ENCODE data around the gene C1QTNF9B.
A peak's percentile ranks its signal among the peaks of the same experiment; 100 is the strongest.

DNA sequence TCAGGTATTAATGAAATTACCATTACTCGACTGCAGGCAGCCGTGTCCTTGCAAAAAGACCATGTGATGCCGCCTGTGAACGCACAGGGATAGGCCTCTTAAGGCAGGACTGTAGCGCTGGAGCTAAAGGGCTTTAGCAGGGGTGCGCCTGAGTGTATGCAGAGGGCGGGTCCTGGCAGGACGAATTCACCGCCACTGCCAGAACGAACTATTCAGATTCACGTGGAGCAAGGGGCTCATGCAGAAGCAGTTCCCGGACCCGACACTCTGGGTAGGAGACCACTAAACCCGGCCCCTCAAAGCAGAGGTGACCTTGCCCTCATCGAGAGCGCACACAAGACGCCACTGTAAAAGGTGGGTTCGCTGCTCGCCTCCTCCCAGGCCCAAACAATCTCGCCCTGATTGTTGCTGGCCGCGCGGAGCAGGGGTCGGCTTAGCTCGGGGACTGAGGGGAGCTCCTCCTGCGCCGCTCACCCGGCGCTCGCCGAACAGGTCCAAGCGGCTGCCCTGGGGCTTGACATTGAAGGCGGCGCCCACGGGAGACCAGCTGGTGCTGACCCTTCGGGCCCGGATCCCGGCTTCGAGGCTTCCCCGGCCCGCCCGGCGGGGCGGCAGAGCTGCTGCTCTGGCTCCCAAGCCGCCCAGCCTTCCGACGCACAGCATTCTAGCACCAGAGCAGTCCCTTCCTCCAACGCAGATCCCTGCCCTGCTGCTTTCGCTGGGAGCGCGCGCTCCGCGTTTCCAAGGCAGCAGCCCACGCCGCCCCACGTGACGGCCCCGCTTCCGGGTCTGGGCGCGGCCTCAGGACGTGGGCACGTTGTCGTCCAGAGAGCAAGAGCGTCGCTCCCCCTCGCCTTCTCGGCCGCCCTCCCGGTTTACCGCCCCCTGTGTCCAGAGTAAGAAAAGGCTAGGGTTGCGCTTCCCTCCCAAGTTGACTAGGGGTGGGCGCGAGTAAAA lies 8.4 kb downstream of the C1QTNF9B start, which contains the start of gene MIPEP:
- TF ChIP-seq POLR2A (IDR thresholded peaks at IDR 0.05) = peak in 1 of 3 donors; percentile 58
- TF ChIP-seq, protein P1, sequence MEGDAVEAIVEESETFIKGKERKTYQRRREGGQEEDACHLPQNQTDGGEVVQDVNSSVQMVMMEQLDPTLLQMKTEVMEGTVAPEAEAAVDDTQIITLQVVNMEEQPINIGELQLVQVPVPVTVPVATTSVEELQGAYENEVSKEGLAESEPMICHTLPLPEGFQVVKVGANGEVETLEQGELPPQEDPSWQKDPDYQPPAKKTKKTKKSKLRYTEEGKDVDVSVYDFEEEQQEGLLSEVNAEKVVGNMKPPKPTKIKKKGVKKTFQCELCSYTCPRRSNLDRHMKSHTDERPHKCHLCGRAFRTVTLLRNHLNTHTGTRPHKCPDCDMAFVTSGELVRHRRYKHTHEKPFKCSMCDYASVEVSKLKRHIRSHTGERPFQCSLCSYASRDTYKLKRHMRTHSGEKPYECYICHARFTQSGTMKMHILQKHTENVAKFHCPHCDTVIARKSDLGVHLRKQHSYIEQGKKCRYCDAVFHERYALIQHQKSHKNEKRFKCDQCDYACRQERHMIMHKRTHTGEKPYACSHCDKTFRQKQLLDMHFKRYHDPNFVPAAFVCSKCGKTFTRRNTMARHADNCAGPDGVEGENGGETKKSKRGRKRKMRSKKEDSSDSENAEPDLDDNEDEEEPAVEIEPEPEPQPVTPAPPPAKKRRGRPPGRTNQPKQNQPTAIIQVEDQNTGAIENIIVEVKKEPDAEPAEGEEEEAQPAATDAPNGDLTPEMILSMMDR (IDR thresholded peaks at IDR 0.05 in 8 of 11, conservative IDR thresholded peaks at IDR 0.05 in 3 of 11) = peak; percentile 67 to 92 (median 83)
